NCI-H460 (cell line): Measurements from ENCODE around the gene USP16. TPM values are rescaled to one million over a fixed set of nuclear protein-coding genes. Genes with fewer than 3 reads are reported as not detected.
"Not testable (repeated sequence)": the region's sequence is repeated elsewhere in the genome, so short reads cannot be mapped to it uniquely, and the experiment has no call there.

Experiments used
- DNase-seq: peaks from one replicate; pipeline ENCODE4 v3.0.0-alpha.2; 2016; ENCODE audit warnings: low read depth; ENCODE audit errors: extremely low read depth
- polyA plus RNA-seq: library from polyadenylated mRNA; depleted of rRNA; stranded (reverse); fragments of >200 nt; gene quantifications from 2 replicates; pipeline ENCODE4 v1.2.3, GENCODE V29; 2014; cell fraction: nucleus; rRNA removed
- total RNA-seq: library from RNA; depleted of rRNA; stranded (reverse); fragments of >200 nt; shearing (Covaris generic); gene quantifications from 2 replicates; pipeline ENCODE4 v1.2.3, GENCODE V29; 2014; rRNA removed

USP16 gene
- total RNA-seq, result 39.3 and 45.6 TPM in 2 replicates
- 23.5 and 28.1 TPM in 2 replicates for polyA plus RNA-seq

DNA sequence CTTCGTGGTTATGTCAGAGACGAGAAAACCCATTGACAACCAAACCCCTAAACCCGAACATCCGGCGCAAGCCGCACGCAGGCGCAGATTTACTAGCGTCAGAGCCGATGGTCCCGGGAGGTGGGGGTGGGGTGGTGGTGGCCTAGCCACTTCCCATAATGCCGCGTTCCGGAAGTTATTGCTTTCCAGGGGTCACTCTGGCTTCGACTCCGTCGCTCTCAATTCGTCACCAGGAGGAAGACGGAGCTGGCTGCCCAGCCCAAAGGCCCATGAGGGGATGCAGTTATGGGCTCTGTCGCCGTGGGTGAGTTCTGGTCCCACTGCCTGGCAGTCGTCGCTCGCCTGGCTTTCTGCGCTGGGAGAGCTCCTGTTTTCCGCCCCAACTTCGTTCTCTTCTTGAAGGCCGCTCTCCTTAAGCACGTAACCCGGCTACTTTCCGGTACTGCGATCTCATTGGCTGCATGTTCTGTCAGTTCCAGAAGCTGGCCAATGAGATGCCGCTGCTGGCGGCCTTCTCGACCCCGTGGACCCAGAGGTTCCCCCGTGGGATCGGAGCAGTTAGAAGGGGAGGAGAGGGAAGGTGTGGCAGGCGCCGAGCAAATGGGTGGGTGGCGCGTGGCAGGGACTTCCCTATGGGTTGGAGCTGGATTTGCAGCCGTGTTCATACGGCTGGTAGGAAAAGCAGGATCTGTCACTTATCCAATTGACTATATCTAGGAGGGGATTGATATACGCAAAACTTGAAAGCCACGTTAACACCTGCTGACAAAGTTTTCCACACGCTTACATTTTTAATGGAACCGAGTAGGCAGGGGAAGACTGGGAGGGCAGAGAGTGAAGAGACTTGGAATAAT is at the start of gene USP16:
USP16 (plus strand) TSS at position 195 of the 854 bp plus-strand sequence. CDS start 3,246 bp downstream, outside the sequence.
- DNase-seq, result peak; percentile 90

DNA sequence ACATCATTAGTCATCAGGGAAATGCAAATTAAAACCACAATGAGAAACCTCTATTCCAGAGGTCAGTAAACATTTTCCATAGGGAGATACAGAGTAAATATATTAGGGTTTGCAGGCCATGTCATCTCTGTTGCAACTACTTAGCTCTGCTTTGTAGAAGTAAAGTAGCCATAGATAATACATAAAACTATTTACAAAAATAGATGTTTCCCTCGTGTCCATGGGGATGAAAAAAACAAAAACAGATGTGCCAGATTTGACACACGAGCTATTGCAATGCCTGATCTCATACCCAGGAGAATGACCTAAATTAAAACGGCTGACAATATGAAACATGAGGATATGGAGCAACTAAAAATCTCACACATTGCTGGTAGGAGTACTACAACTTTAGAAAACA is 49.1 kb upstream of the USP16 start:
- no peak for DNase-seq

GRCh38 chr21:28979092-28979491 is 45.4 kb upstream of the USP16 start:
- DNase-seq, result no peak

- no peak for DNase-seq
These were observed 41.8 kb upstream of the USP16 start for GRCh38 chr21:28982637-28983036.

DNA sequence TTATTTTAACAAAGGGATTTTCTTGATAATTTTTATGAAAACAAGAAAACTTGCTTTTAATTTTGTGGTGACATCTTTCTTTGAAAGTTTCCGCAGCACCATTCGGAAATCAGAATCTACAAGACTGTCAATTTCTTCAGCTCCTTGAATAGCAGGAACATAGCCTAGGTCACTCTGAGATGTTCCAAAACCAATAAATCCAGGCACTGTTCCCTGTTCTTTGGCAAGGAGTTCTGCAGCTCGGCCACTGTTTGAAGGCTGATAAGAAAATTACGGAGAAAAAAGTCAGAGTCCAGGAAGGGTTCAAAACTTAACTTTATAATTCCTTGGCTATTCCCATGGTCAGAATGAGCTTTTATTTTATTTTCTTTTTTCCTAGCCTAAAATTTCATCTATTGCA is 37.8 kb upstream of the USP16 start:
- DNase-seq, result no peak

GRCh38 chr21:28988146-28988545 is 36.3 kb upstream of the USP16 start:
- DNase-seq, result not testable (repeated sequence)

DNA sequence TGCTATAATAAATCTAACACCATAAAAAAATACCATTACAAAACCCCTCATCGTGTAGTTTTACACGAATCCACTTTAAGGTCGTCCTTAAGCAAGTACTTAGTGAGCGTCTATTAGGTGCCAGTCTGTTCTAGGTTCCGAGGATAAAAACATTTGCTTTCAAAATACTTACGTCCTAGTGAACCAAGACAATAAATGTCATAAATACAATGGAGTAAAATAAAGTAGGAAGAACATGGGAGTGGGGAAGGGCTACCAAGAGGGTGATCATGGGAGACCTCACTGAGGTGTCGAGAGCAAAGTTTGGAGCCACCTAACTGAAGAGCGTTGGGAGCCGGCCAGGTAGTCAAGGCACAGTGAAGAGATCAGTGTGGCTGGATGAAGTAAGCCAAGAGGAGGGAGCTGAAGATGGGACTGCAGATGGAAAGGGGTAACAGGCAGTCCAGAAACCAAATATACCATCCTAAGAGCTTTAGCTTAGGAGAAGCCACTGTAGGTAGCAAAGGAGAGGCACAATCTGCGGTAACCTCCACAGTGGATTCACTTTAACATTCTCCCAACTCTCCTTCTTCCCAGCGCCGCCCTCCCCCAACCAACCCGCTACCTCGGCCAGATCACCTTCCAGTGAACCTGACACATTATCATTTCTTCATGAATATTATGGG is 32.5 kb upstream of the USP16 start:
- no peak for DNase-seq

- peak; percentile 97 for DNase-seq
These were observed 31.8 kb upstream of the USP16 start, which contains the start of gene LTN1 for GRCh38 chr21:28992526-28993292. LTN1 (minus strand) TSS chr21:28992877; CDS start chr21:28992805, 72 bp downstream.

DNA sequence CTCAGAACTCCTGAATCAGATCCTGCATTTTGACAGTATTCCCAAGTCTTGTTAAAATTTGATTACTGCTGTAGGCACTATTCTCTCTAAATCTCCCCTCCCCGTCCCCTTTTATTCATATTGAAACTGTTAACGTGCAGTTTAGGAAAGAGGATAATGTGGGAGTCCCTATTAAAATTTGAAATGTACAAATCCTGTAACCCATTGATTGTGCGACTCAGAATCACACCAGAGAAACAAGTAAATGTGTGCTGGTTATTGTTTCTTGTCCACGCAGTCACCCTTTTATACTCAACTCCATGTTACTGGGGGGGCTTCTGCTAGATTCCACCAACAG is 31.2 kb upstream of the USP16 start:
- no peak for DNase-seq

- peak; percentile 87 for DNase-seq
These were observed 21.9 kb upstream of the USP16 start for GRCh38 chr21:29002442-29003144.

- no peak for DNase-seq
These were observed 18.8 kb upstream of the USP16 start for GRCh38 chr21:29005696-29006095.

DNA sequence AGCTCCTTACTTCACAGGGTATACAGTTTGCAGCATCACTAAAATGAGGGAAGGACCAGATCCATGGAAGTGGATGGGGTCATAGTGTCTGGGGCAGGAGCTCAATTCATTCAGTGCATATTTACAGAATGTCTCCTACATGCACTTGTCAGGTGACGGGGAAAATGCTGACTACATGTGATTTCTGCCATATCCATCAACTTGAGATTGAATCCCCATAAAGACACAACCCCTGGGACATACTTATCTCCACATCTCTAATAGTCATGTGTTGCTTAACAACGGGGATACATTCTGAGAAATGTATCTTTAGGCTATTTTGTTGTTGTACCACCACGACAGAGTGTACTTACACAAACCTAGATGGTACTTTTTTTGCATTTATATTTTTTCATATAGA is 17.3 kb upstream of the USP16 start:
- DNase-seq, result no peak

DNA sequence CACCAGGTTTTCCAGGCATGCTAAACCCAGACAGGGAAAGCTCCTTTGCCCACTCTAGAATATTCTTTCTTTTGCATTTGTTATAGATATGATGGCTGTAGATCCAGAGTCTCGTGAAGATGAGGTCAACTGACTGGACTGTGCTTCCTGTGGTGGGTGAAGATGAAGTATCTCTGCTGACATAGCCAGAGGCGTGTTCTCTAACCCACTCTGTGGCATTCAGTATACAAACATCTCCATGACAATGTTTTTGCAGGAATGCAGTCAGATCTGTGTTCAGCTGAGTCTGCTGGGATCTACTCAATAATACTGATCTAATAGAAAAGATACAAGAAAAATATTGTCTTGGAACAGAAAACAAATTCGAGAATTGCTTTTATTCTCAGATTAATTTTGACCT is 16.7 kb upstream of the USP16 start:
- no peak for DNase-seq

DNA sequence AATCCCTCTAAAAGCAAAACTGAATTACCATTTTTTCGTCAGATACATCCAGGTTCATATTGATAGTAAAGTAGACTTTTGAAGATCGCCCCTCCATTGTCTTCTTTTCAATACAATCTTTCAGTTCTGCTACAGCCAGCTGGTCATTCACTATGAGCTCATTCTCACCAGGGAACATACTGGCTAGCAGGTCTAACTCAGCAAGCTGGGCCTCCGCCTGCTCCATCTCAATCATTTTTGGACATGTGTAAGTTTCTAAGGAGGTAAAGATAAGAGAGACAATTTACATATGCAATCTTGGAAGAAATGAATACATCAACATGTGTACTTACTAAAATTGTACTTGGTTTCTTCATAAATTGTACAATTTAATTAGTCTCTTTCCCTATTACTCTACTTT is 16.1 kb upstream of the USP16 start:
- DNase-seq, result no peak

- DNase-seq, result not testable (repeated sequence)
These were observed 13.2 kb upstream of the USP16 start for GRCh38 chr21:29011236-29011635.

DNA sequence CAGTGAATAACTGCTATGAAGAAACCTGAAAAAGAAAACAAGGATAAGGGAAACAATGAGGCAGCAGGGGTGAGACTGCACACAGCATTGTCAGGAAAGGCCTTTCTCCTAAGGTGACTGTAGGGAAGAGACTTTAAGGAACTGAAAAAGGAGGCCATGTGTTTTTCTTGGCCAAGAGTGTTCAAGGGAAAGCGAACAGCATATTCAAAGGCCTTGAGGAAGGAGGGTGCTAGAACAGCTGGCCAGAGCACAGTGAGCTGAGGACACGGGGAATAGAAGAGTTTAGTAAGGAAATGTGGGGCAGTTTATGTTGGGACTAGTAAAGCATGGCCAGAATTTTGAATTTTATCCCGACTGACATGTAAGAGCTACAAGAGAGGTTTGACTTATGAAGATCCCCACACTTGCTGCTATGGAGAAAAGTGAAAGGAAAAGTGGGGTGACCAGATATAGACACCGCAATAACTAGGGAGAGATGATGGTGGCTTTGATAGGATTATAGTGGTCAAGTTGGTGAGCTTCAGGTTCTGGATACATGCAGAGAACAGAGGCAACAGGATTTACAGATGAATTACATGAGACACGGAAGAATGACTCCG is 6.7 kb upstream of the USP16 start:
- no peak for DNase-seq

GRCh38 chr21:29018540-29018939 is 5.9 kb upstream of the USP16 start:
- DNase-seq, result no peak

- no peak for DNase-seq
These were observed 2.3 kb upstream of the USP16 start for GRCh38 chr21:29022166-29022565.

GRCh38 chr21:29025328-29025713 is 853 bp downstream of the USP16 start:
- no peak for DNase-seq

DNA sequence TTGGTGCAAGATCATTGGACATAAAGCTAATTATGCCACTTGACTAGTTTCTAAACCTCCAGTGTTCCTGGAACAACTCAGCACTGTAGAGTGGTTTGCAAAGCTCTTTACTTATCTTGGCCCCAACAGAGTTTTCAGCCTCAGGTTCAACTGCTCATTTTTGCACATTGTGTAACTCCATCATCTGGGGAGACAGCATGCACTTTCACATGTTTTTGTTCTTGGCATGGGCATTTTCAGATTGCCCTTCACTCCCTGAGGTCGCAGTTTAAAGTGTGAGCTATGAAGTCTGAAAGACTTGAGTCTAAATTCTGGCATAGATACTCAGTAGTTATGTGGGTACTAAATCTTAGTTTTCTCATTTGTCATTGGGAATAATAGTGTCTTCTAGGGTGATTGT is 5.1 kb downstream of the USP16 start:
- DNase-seq, result no peak
